Smooth muscle cell (in vitro differentiated cells): Measurements from ENCODE around the gene SIRT7. TPM values are rescaled to one million over a fixed set of nuclear protein-coding genes. Genes with fewer than 3 reads are reported as not detected.
"Not testable (repeated sequence)": the region's sequence is repeated elsewhere in the genome, so short reads cannot be mapped to it uniquely, and the experiment has no call there.

Source experiments
- DNase-seq: peaks from one replicate; lab custom pipeline; 2025; ENCODE audit not compliant: unreplicated experiment; lab: John Stamatoyannopoulos, UW
- H2AFZ ChIP-seq: fragments of 200-600 bp; sonication (generic); 2 replicates; pipeline ENCODE4 v1.6.0; 2016; ENCODE audit warnings: antibody characterized with exemption, low read depth, mild to moderate bottlenecking
- H3F3A ChIP-seq: fragments of 200-600 bp; sonication (generic); 2 replicates; pipeline ENCODE4 v1.6.0; 2017; ENCODE audit warnings: antibody characterized with exemption, low read depth
- H3K27ac ChIP-seq: fragments of 200-600 bp; sonication (generic); 2 replicates; pipeline ENCODE4 v1.5.1; 2016; ENCODE audit warnings: low read depth, mild to moderate bottlenecking
- H3K27me3 ChIP-seq: fragments of 200-600 bp; sonication (generic); 2 replicates; pipeline ENCODE4 v1.6.1; 2016; ENCODE audit warnings: low read depth, mild to moderate bottlenecking
- H3K36me3 ChIP-seq: fragments of 200-600 bp; sonication (generic); 2 replicates; pipeline ENCODE4 v1.5.1; 2016; ENCODE audit warnings: low read depth
- H3K4me1 ChIP-seq: fragments of 200-600 bp; sonication (generic); 2 replicates; pipeline ENCODE4 v1.5.1; 2016; ENCODE audit warnings: low read depth
- H3K4me2 ChIP-seq: fragments of 200-600 bp; sonication (generic); 2 replicates; pipeline ENCODE4 v1.6.0; 2016; ENCODE audit warnings: mild to moderate bottlenecking
- H3K4me3 ChIP-seq: fragments of 200-600 bp; sonication (generic); 2 replicates; pipeline ENCODE4 v1.5.1; 2016; ENCODE audit warnings: mild to moderate bottlenecking
- H3K79me2 ChIP-seq: fragments of 200-600 bp; sonication (generic); 2 replicates; pipeline ENCODE4 v1.6.0; 2016; ENCODE audit warnings: low read depth, mild to moderate bottlenecking
- H3K9ac ChIP-seq: fragments of 200-600 bp; sonication (generic); 2 replicates; pipeline ENCODE4 v1.6.0; 2016; ENCODE audit warnings: low read depth
- H3K9me3 ChIP-seq: fragments of 200-600 bp; sonication (generic); replicated peaks from 2 replicates; pipeline ENCODE4 v1.5.1; 2016; ENCODE audit warnings: low read depth
- H4K20me1 ChIP-seq: fragments of 200-600 bp; sonication (generic); 2 replicates; pipeline ENCODE4 v1.6.0; 2016; ENCODE audit warnings: low read depth
- CTCF ChIP-seq: fragments of 200-600 bp; sonication (generic); IDR thresholded peaks from 2 replicates; pipeline ENCODE4 v1.5.1; 2017; ENCODE audit warnings: borderline replicate concordance, mild to moderate bottlenecking, antibody characterized with exemption; ENCODE audit not compliant: insufficient read depth, poor library complexity, severe bottlenecking
- WGBS: methylation state at CpG from one replicate; pipeline ENCODE4 v1.1.7; 2016; ENCODE audit warnings: low lambda C conversion rate; 5-methylcytosine and 5-hydroxymethylcytosine counted together
- polyA plus RNA-seq: library from polyadenylated mRNA; unstranded; fragments of >200 nt; fragmentation: Nextera tagmentation; extraction: Ambion mirVana; gene quantifications from 2 replicates; pipeline ENCODE4 v1.2.1, GENCODE V29; 2016
- total RNA-seq: library from RNA; depleted of rRNA; stranded (reverse); fragments of >200 nt; gene quantifications from 2 replicates; pipeline ENCODE4 v1.2.3, GENCODE V29; 2014

The SIRT7 gene
- total and polyA plus RNA-seq, 2 experiments from 2014 or later = 10.1 to 19.9 TPM

- Histone ChIP-seq H3K4me3 (no peak overlapping the region), H2AFZ (no peak overlapping the region), H3K27ac (no peak overlapping the region), H3K27me3 (peaks cover 22% of the 10 kb centered on the region), H3K36me3 (no peaks in the 10 kb centered on the region), H3K9ac (no peak overlapping the region), H3F3A (no peaks in the 10 kb centered on the region), H4K20me1 (no peaks in the 10 kb centered on the region), H3K79me2 (no peaks in the 10 kb centered on the region), H3K4me1 (no peaks in the 10 kb centered on the region), H3K9me3 (no peaks in the 10 kb centered on the region), H3K4me2 (no peak overlapping the region)
- DNase-seq = no peak
- no peak for TF ChIP-seq CTCF
- WGBS = 96% methylated on average over 11 of the region's 13 CpGs
These were observed 38.0 kb upstream of the SIRT7 start for GRCh38 chr17:81955756-81956544.

- peaks cover 17% of the 10 kb centered on the region for H3K27me3 ChIP-seq
- WGBS = 90% methylated on average over 25 of the region's 26 CpGs
- H3K4me2 ChIP-seq = no peak overlapping the region
- no peaks in the 10 kb centered on the region for H3K79me2 ChIP-seq
- no peak for TF ChIP-seq CTCF
- H3K4me3 ChIP-seq = no peak overlapping the region
- no peak overlapping the region for H2AFZ ChIP-seq
- no peaks in the 10 kb centered on the region for H3F3A ChIP-seq
- no peaks in the 10 kb centered on the region for H3K9me3 ChIP-seq
- no peak overlapping the region for H3K27ac ChIP-seq
- DNase-seq = no peak
- no peaks in the 10 kb centered on the region for H3K36me3 ChIP-seq
- H3K4me1 ChIP-seq = no peaks in the 10 kb centered on the region
- H4K20me1 ChIP-seq = no peaks in the 10 kb centered on the region
- H3K9ac ChIP-seq = no peak overlapping the region
These were observed 37.2 kb upstream of the SIRT7 start for GRCh38 chr17:81955058-81955681.

GRCh38 chr17:81954131-81955057, 36.4 kb upstream of the SIRT7 start:
- no peak overlapping the region for H3K4me3 ChIP-seq
- WGBS = 92% methylated on average over 19 of the region's 19 CpGs
- no peak for TF ChIP-seq CTCF

GRCh38 chr17:81953443-81953842, 35.5 kb upstream of the SIRT7 start:
- DNase-seq, H3K9me3 ChIP-seq, H2AFZ ChIP-seq, H4K20me1 ChIP-seq, H3K27ac ChIP-seq, H3K4me3 ChIP-seq, H3K4me1 ChIP-seq, H3K9ac ChIP-seq, H3K4me2 ChIP-seq, H3K36me3 ChIP-seq, H3K27me3 ChIP-seq, H3F3A ChIP-seq, H3K79me2 ChIP-seq: not testable (repeated sequence)
- 75% methylated on average over 5 of the region's 5 CpGs for WGBS

More at GRCh38 chr17:81954131-81955057, 36.4 kb upstream of the SIRT7 start:
- Histone ChIP-seq H3F3A (no peaks in the 10 kb centered on the region), H3K4me2 (no peak overlapping the region), H3K27ac (no peak overlapping the region), H3K4me1 (no peaks in the 10 kb centered on the region), H3K27me3 (peaks cover 12% of the 10 kb centered on the region), H3K36me3 (no peaks in the 10 kb centered on the region), H3K79me2 (no peaks in the 10 kb centered on the region), H4K20me1 (no peaks in the 10 kb centered on the region), H3K9ac (no peak overlapping the region), H2AFZ (no peak overlapping the region), H3K9me3 (no peaks in the 10 kb centered on the region)
- no peak for DNase-seq
